ENCODE data around the gene OSBPL1A.
"Not testable (repeated sequence)": the region's sequence is repeated elsewhere in the genome, so short reads cannot be mapped to it uniquely, and the experiment has no call there.

OSBPL1A gene

GRCh38 chr18:24176727-24177416, 220.8 kb downstream of the OSBPL1A start:
- DNase-seq, result peak; percentile 44

- DNase-seq, result no peak
Measured at GRCh38 chr18:24173997-24174396, 223.6 kb downstream of the OSBPL1A start.

- DNase-seq, result no peak
Measured at GRCh38 chr18:24170360-24170759, 227.3 kb downstream of the OSBPL1A start.

GRCh38 chr18:24168496-24168895, 229.1 kb downstream of the OSBPL1A start:
- DNase-seq, result no peak

GRCh38 chr18:24161304-24161703, 236.3 kb downstream of the OSBPL1A start:
- DNase-seq, result no peak

- no peak for DNase-seq
Measured at GRCh38 chr18:24160086-24160485, 237.5 kb downstream of the OSBPL1A start.

- no peak for DNase-seq
Measured at GRCh38 chr18:24157855-24158254, 239.8 kb downstream of the OSBPL1A start.

- no peak for DNase-seq
Measured at GRCh38 chr18:24153397-24153796, 244.2 kb downstream of the OSBPL1A start.

GRCh38 chr18:24149591-24149990, 248.0 kb downstream of the OSBPL1A start:
- DNase-seq, result not testable (repeated sequence)

GRCh38 chr18:24142376-24142775, 255.2 kb downstream of the OSBPL1A start:
- DNase-seq, result no peak

GRCh38 chr18:24140697-24141096, 256.9 kb downstream of the OSBPL1A start:
- DNase-seq, result no peak

- DNase-seq, result peak; percentile 90
Measured at GRCh38 chr18:24138789-24139616, 258.6 kb downstream of the OSBPL1A start, which contains the start of gene CABYR. CABYR (plus strand) TSS chr18:24139062; CDS start chr18:24143115, 4,053 bp downstream.

- DNase-seq, result no peak
Measured at GRCh38 chr18:24138409-24138788, 259.2 kb downstream of the OSBPL1A start.

- peak; percentile 9 for DNase-seq
Measured at GRCh38 chr18:24136967-24137373, 260.7 kb downstream of the OSBPL1A start.

GRCh38 chr18:24130494-24130893, 267.1 kb downstream of the OSBPL1A start:
- no peak for DNase-seq

GRCh38 chr18:24128700-24129099, 268.9 kb downstream of the OSBPL1A start:
- no peak for DNase-seq

GRCh38 chr18:24127735-24128134, 269.9 kb downstream of the OSBPL1A start:
- no peak for DNase-seq

- DNase-seq, result peak; percentile 63
Measured at GRCh38 chr18:24126155-24126961, 271.3 kb downstream of the OSBPL1A start.

- DNase-seq, result no peak
Measured at GRCh38 chr18:24121625-24122024, 276.0 kb downstream of the OSBPL1A start.

- DNase-seq, result no peak
Measured at GRCh38 chr18:24120676-24121075, 276.9 kb downstream of the OSBPL1A start.

- peak; percentile 64 for DNase-seq
Measured at GRCh38 chr18:24118750-24119577, 278.7 kb downstream of the OSBPL1A start.

GRCh38 chr18:24115628-24116027, 282.0 kb downstream of the OSBPL1A start:
- DNase-seq, result no peak

All from fibroblast of skin of right quadriceps (primary cell).